Naive thymus-derived CD8-positive, alpha-beta T cell (primary cell): ENCODE data around the gene BFSP1. TPM values are rescaled to one million over a fixed set of nuclear protein-coding genes. Genes with fewer than 3 reads are reported as not detected.
A peak's percentile ranks its signal among the peaks of the same experiment; 100 is the strongest.

Experiments used
- ATAC-seq, 2 donors: fragments of 150-1000 bp; cut with Tn5 transposase in 1 of 2; sonication (Bioruptor Pico), chemical (Tn5 transposase) in 1 of 2; 1 replicate in 1 of 2; 2 replicates in 1 of 2; pipeline ENCODE4 v1.10.0; 2021; ENCODE audit warnings: mild to moderate bottlenecking in 2 of 2, moderate library complexity in 2 of 2
- POLR2A ChIA-PET: fragments of 350-600 bp; sonication (Branson Sonifier 250); formaldehyde crosslinking; loops from one replicate; lab custom pipeline; 2021; ENCODE audit warnings: antibody characterized with exemption; lab: Charles Lee
- DNase-seq, 10 donors: peaks; one replicate each; pipeline versions ENCODE4 v3.0.0 to v3.0.0-alpha.2; 2020 to 2022
- H3K27ac Mint-ChIP-seq, 10 donors: one replicate each; pipeline ENCODE4 v1.8.0; 2020 to 2022; ENCODE audit warnings: mild to moderate bottlenecking in 10 of 10, mixed read lengths in 10 of 10, moderate library complexity in 4 of 10, inconsistent platforms in 1 of 10
- H3K27me3 Mint-ChIP-seq, 5 donors: one replicate each; pipeline ENCODE4 v1.8.0; 2021 to 2022; ENCODE audit warnings: mixed read lengths in 5 of 5
- H3K36me3 Mint-ChIP-seq, 3 donors: one replicate each; pipeline ENCODE4 v1.8.0; 2020 to 2022; ENCODE audit warnings: mixed read lengths in 3 of 3, mild to moderate bottlenecking in 2 of 3, inconsistent platforms in 1 of 3
- H3K4me1 Mint-ChIP-seq, 4 donors: one replicate each; pipeline ENCODE4 v1.8.0; 2021 to 2022; ENCODE audit warnings: mixed read lengths in 4 of 4
- H3K4me3 Mint-ChIP-seq, 10 donors: one replicate each; pipeline ENCODE4 v1.8.0; 2020 to 2022; ENCODE audit warnings: mild to moderate bottlenecking in 10 of 10, mixed read lengths in 10 of 10, moderate library complexity in 6 of 10, inconsistent platforms in 1 of 10
- H3K9me3 Mint-ChIP-seq, 9 donors: one replicate each; pipeline ENCODE4 v1.8.0; 2020 to 2022; ENCODE audit warnings: mixed read lengths in 9 of 9, mild to moderate bottlenecking in 3 of 9, inconsistent platforms in 1 of 9, moderate library complexity in 1 of 9
- polyA plus RNA-seq, 3 donors: library from polyadenylated mRNA; unstranded; fragments of 300-500 nt; fragmentation: Illumina TruSeq; gene quantifications; one replicate each; pipeline ENCODE4 v1.2.3, GENCODE V29; 2021
- total RNA-seq, 8 experiments: library from RNA in 2 of 8; stranded (reverse) in 2 of 8; gene quantifications; one replicate each; pipeline ENCODE4 v1.2.3 and lab custom pipeline; 2021 to 2026

The BFSP1 gene
- total and polyA plus RNA-seq, 5 experiments from 2014 or later: 1.8 TPM; not detected in 4

DNA sequence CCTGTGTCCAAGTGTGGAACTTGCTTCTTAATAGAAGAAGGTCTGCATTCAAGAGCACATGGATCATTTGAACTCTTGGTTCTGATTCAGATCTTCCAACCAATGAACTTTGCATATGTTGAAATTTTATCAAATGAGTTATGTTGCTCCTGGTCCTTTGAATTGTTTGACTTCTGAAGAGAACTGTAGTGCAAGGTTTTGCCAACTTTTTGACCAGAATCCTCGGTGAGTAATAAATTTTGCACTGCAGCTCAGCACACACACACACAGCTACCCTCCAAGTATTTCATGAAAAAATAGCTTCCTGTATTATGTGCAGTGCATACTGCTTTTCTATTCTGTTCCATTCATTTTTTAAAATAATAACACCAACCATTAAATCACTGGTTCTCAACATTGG, 67.5 kb downstream of the BFSP1 start:
- POLR2A ChIA-PET: no interaction called here
- peaks cover 3 to 15% (median 6%) of the 10 kb centered on the region in 5 donors for H3K27me3 Mint-ChIP-seq
- peaks cover 0 to 10% (median 0%) of the 10 kb centered on the region in 9 donors for H3K9me3 Mint-ChIP-seq
- ATAC-seq: no peak
- H3K27ac Mint-ChIP-seq: no peak overlapping the region
- no peaks in the 10 kb centered on the region for H3K4me1 Mint-ChIP-seq
- DNase-seq: no peak
- no peaks in the 10 kb centered on the region for H3K36me3 Mint-ChIP-seq
- H3K4me3 Mint-ChIP-seq: no peak overlapping the region

DNA sequence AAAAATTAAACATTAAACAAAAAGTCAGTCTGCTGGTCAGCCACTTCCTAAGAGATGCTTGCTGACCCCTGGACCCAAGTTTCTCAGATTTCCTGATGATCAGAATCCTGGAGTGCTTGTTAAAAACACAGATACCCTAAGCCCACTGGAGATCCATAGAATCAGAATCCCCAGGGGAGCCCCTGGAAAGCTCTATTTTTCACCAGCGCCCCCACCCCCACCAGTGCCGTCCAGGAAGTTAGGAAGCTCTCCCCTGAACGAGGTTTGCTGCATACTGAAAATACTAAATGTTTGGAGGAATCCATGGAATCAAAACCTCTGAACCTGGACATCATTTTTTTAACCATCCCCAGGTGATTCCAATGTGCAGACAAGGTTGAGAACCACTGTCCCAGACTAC, 69.2 kb downstream of the BFSP1 start:
- Mint-ChIP-seq H3K4me3 (no peak overlapping the region), H3K4me1 (no peaks in the 10 kb centered on the region), H3K36me3 (no peaks in the 10 kb centered on the region), H3K27me3 (peaks cover 3 to 17% (median 7%) of the 10 kb centered on the region in 5 donors), H3K27ac (no peak overlapping the region), H3K9me3 (peaks cover 0 to 10% (median 0%) of the 10 kb centered on the region in 9 donors)
- DNase-seq (no peak), ATAC-seq (no peak)
- POLR2A ChIA-PET: no interaction called here

- no peak for DNase-seq
- ATAC-seq: no peak
- H3K4me3 Mint-ChIP-seq: no peak overlapping the region
These were observed 71.1 kb downstream of the BFSP1 start for GRCh38 chr20:17460119-17460518.

DNA sequence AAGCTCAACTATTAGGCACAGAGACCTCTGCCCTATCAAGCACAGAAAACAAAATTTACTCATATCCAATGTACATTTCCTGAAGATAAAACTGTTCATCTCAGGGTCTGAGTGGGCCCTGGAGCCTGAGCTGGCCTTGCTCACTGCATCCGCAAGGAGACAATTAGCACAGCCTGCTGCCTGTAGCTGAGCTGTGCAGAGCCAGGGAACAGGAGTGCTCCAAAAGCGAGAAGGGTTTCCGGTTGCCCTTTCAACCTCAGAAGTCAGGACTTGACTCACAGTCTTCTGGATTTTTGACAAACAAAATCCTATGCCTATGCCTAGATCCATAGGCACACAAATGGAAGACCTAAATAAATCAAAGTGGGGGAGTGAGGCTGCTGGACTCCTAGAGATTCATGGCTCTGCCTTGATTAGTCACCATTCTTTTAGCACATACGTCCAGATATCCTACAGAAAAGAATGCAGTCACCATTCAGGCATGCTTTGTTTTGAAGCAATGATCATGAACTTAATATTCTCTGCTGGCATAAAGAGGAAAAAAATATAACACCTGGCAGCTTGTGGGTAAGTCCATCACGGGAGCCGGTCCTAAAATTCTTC, 73.5 kb downstream of the BFSP1 start:
- Mint-ChIP-seq H3K9me3 (peaks cover 0 to 10% (median 0%) of the 10 kb centered on the region in 9 donors), H3K4me1 (no peaks in the 10 kb centered on the region), H3K36me3 (no peaks in the 10 kb centered on the region), H3K4me3 (no peak overlapping the region), H3K27me3 (peaks cover 10 to 43% (median 23%) of the 10 kb centered on the region in 5 donors), H3K27ac (no peak overlapping the region)
- POLR2A ChIA-PET: no interaction called here
- no peak for ATAC-seq
- no peak for DNase-seq

More at GRCh38 chr20:17460119-17460518, 71.1 kb downstream of the BFSP1 start:
- no peak overlapping the region for H3K27ac Mint-ChIP-seq
- peaks cover 2 to 25% (median 13%) of the 10 kb centered on the region in 5 donors for H3K27me3 Mint-ChIP-seq
- no peaks in the 10 kb centered on the region for H3K36me3 Mint-ChIP-seq
- H3K9me3 Mint-ChIP-seq: peaks cover 0 to 10% (median 0%) of the 10 kb centered on the region in 9 donors
- no peaks in the 10 kb centered on the region for H3K4me1 Mint-ChIP-seq
- POLR2A ChIA-PET: no interaction called here

GRCh38 chr20:17457079-17457478, 74.1 kb downstream of the BFSP1 start:
- H3K9me3 Mint-ChIP-seq: peaks cover 0 to 10% (median 0%) of the 10 kb centered on the region in 9 donors
- no peaks in the 10 kb centered on the region for H3K36me3 Mint-ChIP-seq
- peaks cover 13 to 50% (median 26%) of the 10 kb centered on the region in 5 donors for H3K27me3 Mint-ChIP-seq
- POLR2A ChIA-PET: no interaction called here
- no peaks in the 10 kb centered on the region for H3K4me1 Mint-ChIP-seq
- no peak overlapping the region for H3K4me3 Mint-ChIP-seq
- no peak overlapping the region for H3K27ac Mint-ChIP-seq
- DNase-seq (no peak), ATAC-seq (no peak)

- no peaks in the 10 kb centered on the region for H3K36me3 Mint-ChIP-seq
These were observed 74.9 kb downstream of the BFSP1 start for GRCh38 chr20:17456279-17456678.

GRCh38 chr20:17453592-17453991, 77.6 kb downstream of the BFSP1 start:
- H3K9me3 Mint-ChIP-seq: peaks cover 0 to 2% (median 0%) of the 10 kb centered on the region in 9 donors
- no peaks in the 10 kb centered on the region for H3K4me1 Mint-ChIP-seq
- POLR2A ChIA-PET: no interaction called here
- H3K27ac Mint-ChIP-seq: no peak overlapping the region
- DNase-seq: no peak
- ATAC-seq: no peak
- H3K36me3 Mint-ChIP-seq: no peaks in the 10 kb centered on the region
- H3K4me3 Mint-ChIP-seq: no peak overlapping the region
- H3K27me3 Mint-ChIP-seq: peaks cover 17 to 62% (median 32%) of the 10 kb centered on the region in 5 donors

More at GRCh38 chr20:17456279-17456678, 74.9 kb downstream of the BFSP1 start:
- Mint-ChIP-seq H3K4me1 (no peaks in the 10 kb centered on the region), H3K27me3 (peaks cover 16 to 57% (median 30%) of the 10 kb centered on the region in 5 donors), H3K4me3 (no peak overlapping the region), H3K9me3 (peaks cover 0 to 10% (median 0%) of the 10 kb centered on the region in 9 donors), H3K27ac (no peak overlapping the region)
- POLR2A ChIA-PET: no interaction called here
- ATAC-seq: no peak
- no peak for DNase-seq

GRCh38 chr20:17452441-17452840, 78.7 kb downstream of the BFSP1 start:
- ATAC-seq: no peak
- no peak for DNase-seq
- Mint-ChIP-seq H3K4me1 (no peaks in the 10 kb centered on the region), H3K36me3 (no peaks in the 10 kb centered on the region), H3K4me3 (no peak overlapping the region), H3K27ac (no peak overlapping the region), H3K9me3 (peaks cover 0 to 2% (median 0%) of the 10 kb centered on the region in 9 donors), H3K27me3 (peaks cover 17 to 52% (median 30%) of the 10 kb centered on the region in 5 donors)
- POLR2A ChIA-PET: no interaction called here

DNA sequence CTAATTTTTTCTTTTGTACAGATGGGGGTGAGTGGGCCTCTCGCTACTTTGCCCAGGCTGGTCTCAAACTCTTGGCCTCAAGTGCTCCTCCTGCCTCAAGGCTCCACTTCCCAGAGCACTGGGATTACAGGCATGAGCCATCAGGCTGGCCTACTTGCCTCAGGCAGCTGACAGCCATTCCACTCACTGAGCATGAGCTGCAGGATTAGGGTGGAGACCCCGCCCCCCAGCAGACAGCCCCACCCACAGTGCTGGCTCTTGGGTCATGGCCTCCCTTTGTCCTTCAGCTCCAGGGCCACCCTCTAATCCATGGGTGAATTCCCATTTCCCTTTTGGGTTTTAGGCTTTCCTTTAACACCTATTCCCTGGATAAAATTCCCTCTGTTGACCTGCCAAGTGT, 82.1 kb downstream of the BFSP1 start:
- DNase-seq (no peak), ATAC-seq (no peak)
- no peak overlapping the region for H3K27ac Mint-ChIP-seq
- no peaks in the 10 kb centered on the region for H3K9me3 Mint-ChIP-seq
- no peak overlapping the region for H3K4me3 Mint-ChIP-seq
- H3K27me3 Mint-ChIP-seq: peaks cover 13 to 37% (median 22%) of the 10 kb centered on the region in 5 donors
- POLR2A ChIA-PET: no interaction called here
- H3K36me3 Mint-ChIP-seq: no peaks in the 10 kb centered on the region
- no peaks in the 10 kb centered on the region for H3K4me1 Mint-ChIP-seq

GRCh38 chr20:17448071-17448470, 83.1 kb downstream of the BFSP1 start:
- Mint-ChIP-seq H3K4me3 (no peak overlapping the region), H3K27me3 (peaks cover 9 to 36% (median 20%) of the 10 kb centered on the region in 5 donors), H3K27ac (no peak overlapping the region), H3K9me3 (peaks cover 0 to under 1% (median 0%) of the 10 kb centered on the region in 9 donors), H3K36me3 (no peaks in the 10 kb centered on the region), H3K4me1 (no peaks in the 10 kb centered on the region)
- DNase-seq: no peak
- POLR2A ChIA-PET: no interaction called here
- ATAC-seq: no peak

GRCh38 chr20:17446171-17446570, 85.0 kb downstream of the BFSP1 start:
- Mint-ChIP-seq H3K36me3 (peaks cover 0 to 4% (median 2%) of the 10 kb centered on the region in 3 donors), H3K4me3 (no peak overlapping the region), H3K27ac (peak overlapping the region in 1 of 10 donors; percentile 4), H3K27me3 (peaks cover 3 to 32% (median 15%) of the 10 kb centered on the region in 5 donors), H3K4me1 (no peaks in the 10 kb centered on the region), H3K9me3 (peaks cover 0 to 13% (median 3%) of the 10 kb centered on the region in 9 donors)
- DNase-seq (no peak), ATAC-seq (no peak)
- POLR2A ChIA-PET: no interaction called here

DNA sequence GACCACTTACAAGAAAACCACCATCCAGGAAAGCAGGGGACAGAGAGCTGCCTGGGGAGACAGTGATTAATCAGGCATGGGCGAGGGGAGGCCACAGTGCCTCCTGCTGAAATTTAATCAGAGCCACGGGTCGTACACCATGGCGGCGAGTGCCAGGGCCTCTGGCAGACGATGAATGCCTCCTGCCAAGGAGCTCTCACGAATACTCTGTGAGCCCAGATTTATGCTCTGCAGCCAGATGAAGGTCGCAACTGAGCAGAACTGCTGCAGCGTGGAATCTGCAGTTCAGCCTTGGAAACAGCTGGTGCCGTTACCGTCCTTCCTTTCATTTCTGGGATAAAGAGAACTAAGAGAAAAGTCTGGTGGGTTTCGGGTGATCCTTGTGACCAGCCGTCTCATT, 85.6 kb downstream of the BFSP1 start:
- peaks cover 0 to 16% (median 3%) of the 10 kb centered on the region in 9 donors for H3K9me3 Mint-ChIP-seq
- H3K4me3 Mint-ChIP-seq: no peak overlapping the region
- peaks cover 3 to 29% (median 18%) of the 10 kb centered on the region in 5 donors for H3K27me3 Mint-ChIP-seq
- POLR2A ChIA-PET: no interaction called here
- ATAC-seq: no peak
- DNase-seq: no peak
- no peaks in the 10 kb centered on the region for H3K4me1 Mint-ChIP-seq
- H3K36me3 Mint-ChIP-seq: peaks cover 0 to 4% (median 2%) of the 10 kb centered on the region in 3 donors
- H3K27ac Mint-ChIP-seq: no peak overlapping the region

- peaks cover 0 to 16% (median 3%) of the 10 kb centered on the region in 9 donors for H3K9me3 Mint-ChIP-seq
- peaks cover 0 to 4% (median 2%) of the 10 kb centered on the region in 3 donors for H3K36me3 Mint-ChIP-seq
- peak overlapping the region in 1 of 10 donors; percentile 3 for H3K27ac Mint-ChIP-seq
- no peak for DNase-seq
- peaks cover 3 to 31% (median 18%) of the 10 kb centered on the region in 5 donors for H3K27me3 Mint-ChIP-seq
- POLR2A ChIA-PET: no interaction called here
- no peak for ATAC-seq
- H3K4me1 Mint-ChIP-seq: no peaks in the 10 kb centered on the region
- no peak overlapping the region for H3K4me3 Mint-ChIP-seq
These were observed 87.1 kb downstream of the BFSP1 start for GRCh38 chr20:17444091-17444490.
